ENCODE results near the gene HTRA1.

The HTRA1 gene

GRCh38 chr10:122524811-122525210 is 63.5 kb downstream of the HTRA1 start:
- no peak for DNase-seq

GRCh38 chr10:122525788-122526187 is 64.4 kb downstream of the HTRA1 start:
- DNase-seq = no peak

DNA sequence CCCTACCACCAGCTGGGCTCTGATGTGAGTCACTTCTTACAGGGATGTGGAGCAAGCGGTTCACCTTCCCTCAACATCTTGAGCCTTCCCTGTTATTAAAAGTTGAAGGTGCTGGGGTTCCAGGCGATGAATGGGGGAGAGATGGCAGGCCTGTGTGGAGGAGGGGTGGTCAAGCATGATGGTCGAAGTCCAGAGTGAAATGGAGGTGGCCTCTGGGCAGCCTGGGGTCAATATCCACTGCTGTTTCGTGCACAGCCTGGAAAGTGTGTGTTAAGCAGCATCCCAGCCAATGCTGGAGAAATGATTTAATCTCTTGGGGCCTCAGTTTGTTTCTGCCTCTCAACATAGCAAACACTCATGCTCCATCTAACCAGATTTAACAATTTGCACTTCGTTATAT is 65.5 kb downstream of the HTRA1 start:
- DNase-seq = no peak

GRCh38 chr10:122530177-122530576 is 68.8 kb downstream of the HTRA1 start:
- no peak for DNase-seq

DNA sequence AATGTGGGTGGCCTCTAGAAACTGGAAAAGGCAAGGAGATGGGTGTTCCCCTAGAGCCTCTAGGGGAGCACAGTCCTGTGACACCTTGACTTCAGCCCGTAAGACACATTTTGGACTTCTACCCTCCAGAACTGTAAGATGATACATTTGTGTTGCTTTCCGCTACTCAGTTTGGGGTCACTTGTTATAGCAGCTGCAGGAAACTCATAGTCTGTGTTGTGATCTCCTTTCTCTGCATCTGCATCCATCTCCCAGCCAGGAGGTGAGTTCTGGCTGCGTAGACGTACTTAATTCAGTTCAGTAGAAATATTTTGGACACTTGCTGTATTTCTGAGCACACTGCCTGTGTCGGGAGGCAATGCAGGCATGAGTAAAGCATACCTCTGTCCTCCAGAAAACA is 69.9 kb downstream of the HTRA1 start:
- no peak for DNase-seq

DNA sequence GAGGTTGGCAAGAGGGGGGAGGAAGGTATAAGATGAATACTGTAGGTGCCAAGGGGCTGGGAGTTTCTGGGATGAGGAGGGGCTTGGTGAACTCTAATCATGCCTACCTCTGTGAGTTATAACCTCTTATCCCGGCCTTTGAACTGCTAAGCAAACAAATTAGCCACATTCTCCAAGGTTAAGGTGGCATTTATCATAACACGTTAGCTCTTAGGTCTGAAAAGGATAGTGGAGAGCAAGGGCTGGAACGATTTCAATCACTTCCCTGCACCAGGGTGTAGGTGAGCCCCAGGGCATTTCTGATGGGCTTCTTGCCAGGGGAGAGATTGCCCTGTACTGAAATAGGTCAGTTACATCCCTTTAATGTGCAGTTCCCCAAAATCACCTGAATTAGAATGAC is 70.6 kb downstream of the HTRA1 start:
- no peak for DNase-seq

DNA sequence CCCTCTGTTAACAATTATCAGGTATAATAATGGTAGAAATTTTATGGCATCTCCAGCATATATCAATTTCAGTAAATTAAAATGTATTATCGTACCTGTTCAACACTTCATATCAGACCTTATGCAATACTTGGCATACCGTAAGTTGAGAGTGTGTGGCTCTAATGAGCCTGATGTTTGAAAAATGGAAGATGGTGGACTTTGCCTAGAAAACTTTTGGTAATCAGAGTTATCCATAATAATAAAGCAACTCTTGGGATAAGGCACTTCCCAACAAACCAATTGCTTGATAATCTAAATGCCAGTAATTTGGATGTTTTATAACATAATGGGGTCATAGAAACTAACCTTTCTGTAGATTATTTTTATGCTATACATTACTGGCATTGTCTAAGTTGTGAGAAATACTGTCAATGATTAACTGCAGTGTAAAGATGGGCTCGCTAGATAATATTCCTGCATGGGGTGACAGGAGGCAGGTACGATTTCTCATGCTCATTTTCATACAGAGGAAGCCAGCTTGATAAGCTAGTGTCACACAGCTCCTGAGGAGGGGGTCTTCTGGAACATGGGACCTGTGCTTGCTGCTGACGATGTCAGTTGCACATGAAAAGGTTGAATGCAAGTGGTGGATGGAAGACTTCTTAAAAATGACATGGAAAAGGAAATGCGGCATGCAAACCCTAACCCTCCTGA is 71.4 kb downstream of the HTRA1 start:
- no peak for DNase-seq

- no peak for DNase-seq
Observed at GRCh38 chr10:122537545-122537944, 76.2 kb downstream of the HTRA1 start.

DNA sequence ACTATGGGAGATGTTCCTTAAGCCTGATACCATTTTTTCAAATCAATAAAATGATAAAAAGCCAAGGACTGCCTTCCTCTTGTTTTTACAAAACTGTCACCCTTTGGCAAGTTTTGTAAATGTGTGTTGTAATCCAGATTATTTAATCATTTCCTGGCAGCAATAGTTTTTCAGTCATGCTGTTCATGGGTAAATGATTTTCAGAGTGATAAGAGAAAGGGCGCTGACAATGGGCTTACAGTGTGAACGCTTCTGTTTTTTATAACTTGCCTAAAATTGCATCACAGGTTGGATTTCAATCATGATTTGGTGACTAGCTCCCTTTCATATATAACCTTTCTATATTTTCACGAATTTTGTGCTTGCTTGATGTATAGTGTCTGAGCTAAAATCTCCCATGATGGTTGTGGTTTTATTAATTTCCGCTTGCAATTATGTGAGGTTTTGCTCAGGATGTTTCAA is 80.2 kb downstream of the HTRA1 start:
- no peak for DNase-seq

DNA sequence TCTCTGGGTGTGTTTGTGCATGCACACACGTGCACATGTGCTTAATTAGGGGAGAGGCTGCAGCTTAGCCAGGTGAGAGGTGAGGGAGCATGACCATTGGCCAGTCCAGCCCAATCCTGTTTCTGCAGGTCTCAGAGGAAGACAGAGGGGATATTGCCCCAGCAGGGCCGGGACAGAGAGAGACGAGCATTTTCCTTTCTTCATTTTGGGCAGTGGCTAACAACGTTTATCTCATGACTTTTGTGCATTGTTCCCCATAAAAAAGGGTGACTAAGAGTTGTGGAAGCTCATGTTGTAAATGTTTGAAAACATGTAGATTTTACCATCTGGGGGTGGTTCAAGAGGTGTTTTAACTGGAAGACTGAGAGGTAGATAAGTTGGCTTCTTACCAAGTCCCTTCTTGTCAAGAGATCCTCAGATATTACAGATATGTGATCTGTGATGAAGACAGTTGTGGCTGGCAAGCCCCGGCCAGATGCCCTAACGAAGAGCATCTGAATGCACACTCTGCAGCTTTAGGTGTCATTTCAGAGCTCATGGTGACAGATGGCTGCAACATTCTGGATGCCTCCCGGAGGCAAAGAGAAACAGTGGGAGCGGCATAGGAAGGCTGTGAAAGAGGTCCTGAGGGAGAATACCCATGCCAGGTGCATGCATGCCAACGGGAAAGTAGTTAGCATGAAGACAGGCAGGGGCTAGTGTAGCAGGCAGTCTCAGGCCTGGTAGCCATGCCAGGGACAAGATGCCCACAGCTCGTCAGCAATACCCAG is 82.5 kb downstream of the HTRA1 start:
- no peak for DNase-seq

DNA sequence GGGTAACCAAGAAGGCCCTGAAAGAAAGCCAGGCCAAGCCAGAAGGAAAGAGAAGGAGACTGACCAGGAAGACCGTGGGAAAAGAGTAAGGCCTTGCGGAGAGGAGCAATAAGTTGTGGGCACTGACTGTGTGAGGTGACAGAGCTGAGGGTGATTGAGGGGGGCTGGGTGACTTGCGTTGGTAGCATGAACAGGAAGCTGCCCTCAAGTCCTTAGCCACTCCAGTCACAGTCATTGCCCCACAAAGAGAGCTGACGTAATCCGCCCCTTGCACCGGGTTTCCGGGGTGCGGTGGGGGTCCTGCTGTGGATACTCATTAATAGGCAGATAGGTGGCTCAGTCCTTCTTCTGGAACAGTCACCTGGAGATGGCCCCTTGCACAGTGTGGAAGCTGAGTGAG is 83.1 kb downstream of the HTRA1 start:
- DNase-seq = no peak

DNA sequence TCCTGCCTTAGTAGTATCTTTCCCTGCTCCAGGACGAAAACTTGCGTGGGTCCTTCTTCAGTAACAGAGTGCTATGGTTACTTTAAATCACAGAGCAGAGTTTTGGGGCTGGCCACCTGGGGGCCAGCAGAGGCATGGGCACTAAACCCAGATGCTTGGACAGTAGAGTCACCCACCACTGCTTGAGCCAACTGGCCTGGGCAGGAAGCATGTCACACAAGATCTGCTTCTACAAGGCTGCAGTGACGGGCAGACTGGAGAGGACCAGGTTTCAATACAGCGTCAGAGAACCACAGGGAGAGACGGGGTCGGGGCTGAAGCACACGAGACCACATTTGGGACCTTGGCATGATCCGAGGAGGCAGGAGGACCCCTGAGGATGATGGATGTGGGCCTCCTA is 84.9 kb downstream of the HTRA1 start:
- no peak for DNase-seq

GRCh38 chr10:122548407-122549085 is 87.2 kb downstream of the HTRA1 start:
- DNase-seq = no peak

DNA sequence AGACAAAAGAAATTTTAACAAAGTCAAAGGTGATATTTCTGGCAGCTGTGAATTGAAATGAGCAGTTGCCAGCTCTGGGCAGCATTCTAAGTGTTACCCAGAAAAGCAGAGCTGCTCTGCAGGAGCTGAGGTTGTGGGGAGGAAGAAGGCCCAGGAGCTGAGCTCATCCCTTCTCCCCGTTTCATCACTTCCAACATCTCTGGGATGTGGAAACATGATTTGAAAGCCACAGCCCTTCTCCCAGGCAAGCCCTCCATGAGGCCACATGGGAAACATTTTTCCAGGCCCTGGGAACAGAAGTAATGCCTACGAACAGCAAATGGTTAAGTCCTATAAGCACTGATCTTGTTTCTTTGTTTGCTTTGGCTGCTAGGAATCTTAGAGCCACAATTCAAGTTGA is 88.3 kb downstream of the HTRA1 start:
- DNase-seq = no peak

- no peak for DNase-seq
Observed at GRCh38 chr10:122550427-122550826, 89.1 kb downstream of the HTRA1 start.

DNA sequence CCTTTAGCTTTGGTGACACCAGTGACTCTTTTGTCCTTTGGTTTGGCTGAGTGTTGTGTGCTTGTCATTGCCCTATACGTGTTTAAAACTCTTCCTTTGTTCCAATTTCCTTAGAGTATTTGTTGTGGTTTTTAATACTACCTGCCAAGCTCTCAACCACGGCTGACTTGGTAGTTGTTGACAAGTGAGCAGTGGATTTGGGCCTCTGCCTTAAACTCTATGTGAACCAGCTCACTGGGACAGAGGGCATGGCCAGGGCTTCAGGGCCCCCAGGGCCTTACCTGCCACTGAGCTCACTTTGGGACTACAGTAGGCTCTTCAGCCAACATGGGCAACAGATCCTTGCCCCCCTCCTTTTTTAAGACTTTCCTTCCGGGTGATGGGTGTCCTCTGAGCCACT is 89.6 kb downstream of the HTRA1 start:
- no peak for DNase-seq

DNA sequence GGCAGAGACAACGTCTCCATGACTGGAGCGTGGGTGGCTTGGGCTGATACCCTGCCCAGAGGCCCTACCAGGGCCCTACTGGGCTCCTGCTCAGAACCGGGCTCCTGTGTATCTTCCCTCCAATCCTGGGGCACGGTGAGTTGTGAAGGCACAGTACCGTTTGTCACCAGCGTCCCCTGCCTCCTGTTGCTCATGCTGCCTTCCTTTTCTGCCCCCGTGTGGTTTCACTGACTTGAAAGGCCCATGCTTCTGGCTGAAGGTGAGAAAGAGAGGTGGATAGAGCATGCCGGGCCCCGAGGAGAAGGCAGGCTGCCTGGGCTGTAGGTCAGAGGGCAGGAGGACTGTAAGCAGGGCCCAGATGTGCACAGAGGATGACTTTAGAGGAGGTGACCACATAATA is 90.1 kb downstream of the HTRA1 start:
- DNase-seq = peak; percentile 51 to 66

GRCh38 chr10:122553341-122553740 is 92.0 kb downstream of the HTRA1 start:
- DNase-seq = no peak

DNA sequence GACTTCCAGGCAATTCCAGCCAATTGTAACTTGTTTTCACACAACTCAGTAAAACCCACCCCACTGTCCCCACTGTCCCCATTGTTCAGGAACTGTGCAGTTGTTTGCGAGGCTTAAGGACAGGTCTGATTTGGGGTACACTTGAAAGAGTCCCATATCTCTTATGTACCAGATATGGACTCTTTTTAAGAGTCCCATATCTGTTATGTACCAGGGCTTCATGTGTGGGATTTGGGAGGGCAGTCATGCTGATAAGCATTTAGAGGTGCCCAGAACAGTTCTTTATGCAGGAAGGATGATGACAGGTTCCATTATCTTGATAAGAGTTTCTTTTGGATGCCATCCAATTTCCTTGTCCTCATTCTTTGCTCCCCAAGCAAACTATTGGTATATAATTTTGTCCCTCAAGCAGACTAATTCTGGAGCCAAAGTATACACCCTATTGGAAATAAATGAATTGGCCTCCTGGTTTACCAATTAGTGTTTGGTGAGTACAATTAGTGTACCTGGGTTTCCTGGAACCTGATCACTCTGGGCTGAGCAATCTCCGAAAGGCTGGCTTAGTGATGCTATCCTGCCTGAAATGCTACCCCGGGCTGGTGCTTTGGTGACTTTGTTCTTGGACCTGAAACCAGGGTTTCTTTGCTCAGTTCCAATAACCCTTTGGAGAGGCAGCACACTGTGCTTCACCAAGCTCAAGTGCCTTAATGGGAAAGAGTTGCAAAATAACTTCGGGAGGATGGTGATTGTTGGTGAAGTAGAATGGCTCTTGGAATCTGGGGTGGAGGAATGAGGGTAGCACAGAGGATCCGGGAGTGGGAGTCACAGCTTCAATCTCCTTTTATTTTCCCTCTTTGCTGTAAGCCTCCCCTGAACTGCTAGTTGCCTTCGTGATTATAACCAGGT is 93.0 kb downstream of the HTRA1 start:
- DNase-seq = no peak

DNA sequence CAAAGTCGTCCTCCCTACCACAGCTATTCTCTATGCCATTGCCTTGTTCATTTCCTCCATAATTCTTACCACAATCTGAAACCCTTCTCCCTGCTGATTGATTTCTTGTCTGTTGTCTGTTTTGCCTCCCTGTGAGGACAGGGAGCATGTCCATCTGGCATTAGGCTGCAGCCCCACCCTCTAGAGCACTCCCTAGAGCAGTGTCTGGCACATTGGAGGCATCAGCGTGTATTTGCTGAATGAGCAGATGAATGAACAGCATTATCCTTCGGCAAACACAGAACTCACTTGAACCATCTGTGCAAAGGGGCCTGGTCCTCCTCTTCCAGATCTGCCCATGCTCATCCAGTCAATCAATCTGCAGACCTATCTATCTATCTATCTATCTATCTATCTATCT is 94.1 kb downstream of the HTRA1 start:
- no peak for DNase-seq

DNA sequence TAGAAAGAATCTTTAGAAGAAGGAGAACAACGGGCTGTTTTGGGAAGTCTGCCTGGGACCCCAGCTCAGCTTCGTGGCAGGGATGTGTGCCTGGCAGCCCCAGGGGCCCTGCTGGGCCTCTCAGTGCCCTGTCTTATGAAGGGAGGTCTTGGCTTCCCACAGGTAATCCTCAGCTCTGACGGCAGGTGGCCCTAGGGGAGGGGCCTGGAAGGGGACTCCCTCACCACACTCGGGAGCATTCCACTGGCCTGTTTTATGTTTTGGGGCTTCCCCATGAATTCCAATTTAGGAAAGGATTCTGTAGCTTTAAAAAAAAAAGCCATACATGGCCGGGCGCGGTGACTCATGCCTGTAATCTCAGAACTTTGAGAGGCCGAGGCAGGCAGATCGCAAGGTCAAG is 96.2 kb downstream of the HTRA1 start:
- no peak for DNase-seq

GRCh38 chr10:122558452-122558851 is 97.1 kb downstream of the HTRA1 start:
- no peak for DNase-seq

DNA sequence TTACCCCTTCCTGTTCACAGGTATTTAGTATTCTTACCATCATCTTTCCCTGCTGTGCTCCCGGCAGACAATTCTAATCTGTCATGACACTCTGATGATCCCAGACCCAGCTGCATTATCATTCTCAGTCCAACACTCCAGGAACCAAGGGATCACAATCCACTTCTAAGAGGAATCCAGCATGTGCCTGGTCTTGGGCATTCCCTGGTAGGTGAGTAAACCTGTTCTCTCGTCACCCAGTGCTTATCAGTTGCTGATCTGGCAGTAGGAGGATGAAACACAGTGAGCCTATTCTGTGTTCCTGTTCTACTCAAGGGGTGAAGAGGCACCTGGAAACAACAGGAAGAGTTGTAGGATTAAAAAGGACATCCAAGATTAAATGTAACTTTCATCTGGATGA is 97.9 kb downstream of the HTRA1 start:
- no peak for DNase-seq
